ENCODE measurements around the gene FOXP1.

The FOXP1 gene

DNA sequence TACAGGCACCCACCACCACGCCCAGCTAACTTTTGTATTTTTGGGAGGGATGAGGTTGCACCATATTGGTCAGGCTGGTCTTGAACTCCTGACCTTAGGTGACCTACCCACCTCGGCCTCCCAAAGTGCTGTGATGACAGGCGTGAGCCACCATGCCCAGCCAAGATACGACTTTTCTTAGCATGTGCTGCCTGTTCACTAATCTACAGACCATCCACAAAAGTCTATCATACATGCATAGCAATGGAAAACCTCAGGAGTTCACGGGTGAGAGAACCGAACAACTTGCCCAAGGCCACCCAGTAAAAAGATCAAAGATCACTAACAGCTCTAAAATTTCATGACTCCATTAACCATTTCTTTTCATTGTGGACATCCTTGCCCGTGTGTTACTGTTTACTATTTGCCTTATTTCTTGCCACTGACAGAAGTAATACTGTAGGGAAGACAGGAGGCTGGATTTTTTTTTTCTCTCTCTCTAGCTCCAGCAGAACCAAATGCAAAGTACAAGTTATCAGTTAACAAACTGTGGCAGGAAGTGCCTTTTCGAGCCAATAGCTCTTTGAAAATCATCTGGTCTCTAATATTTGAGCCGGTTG, 92.3 kb downstream of the FOXP1 start:
- Histone ChIP-seq H3K4me1 (ENCODE audit: control insufficient read depth in 2 of 2, insufficient read depth in 2 of 2, low read length in 2 of 2) (no peaks in the 10 kb centered on the region), H3K27me3 (ENCODE audit: control insufficient read depth in 2 of 2, insufficient read depth in 2 of 2, low read length in 2 of 2) (no peaks in the 10 kb centered on the region), H3K4me3 (ENCODE audit: low read length in 2 of 2) (no peak overlapping the region), H3K27ac (ENCODE audit: low read depth in 2 of 2, low read length in 2 of 2) (no peak overlapping the region), H3K36me3 (ENCODE audit: control insufficient read depth in 2 of 2, insufficient read depth in 2 of 2, low read length in 2 of 2) (peaks cover 10 to 16% of the 10 kb centered on the region in 2 donors), H3K9me3 (ENCODE audit: control insufficient read depth in 2 of 2, low read length in 2 of 2) (peaks cover 0 to 3% of the 10 kb centered on the region in 2 donors), H3K9ac (ENCODE audit: low read depth in 1 of 2, low read length in 2 of 2) (no peak overlapping the region)

DNA sequence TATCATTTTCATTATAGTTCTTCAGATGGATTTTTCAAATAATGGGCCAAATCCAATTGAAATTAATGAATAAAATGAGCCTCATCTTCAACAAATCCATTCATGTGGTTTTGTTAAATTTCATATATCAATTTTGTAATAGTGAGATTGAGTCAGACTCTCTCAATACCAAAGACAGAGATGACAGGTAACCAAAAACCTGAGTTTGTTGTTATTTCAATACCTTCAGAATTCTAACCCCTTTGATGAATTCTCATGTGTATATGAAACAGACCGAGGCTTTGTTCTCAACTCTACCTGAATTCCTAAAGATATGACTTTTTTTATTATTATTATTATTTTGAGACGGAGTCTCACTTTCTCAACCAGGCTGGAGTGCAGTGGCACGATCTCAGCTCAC, 92.8 kb downstream of the FOXP1 start:
- H3K27ac ChIP-seq (ENCODE audit: low read depth in 2 of 2, low read length in 2 of 2): no peak overlapping the region
- H3K36me3 ChIP-seq (ENCODE audit: control insufficient read depth in 2 of 2, insufficient read depth in 2 of 2, low read length in 2 of 2): peaks cover 10 to 16% of the 10 kb centered on the region in 2 donors
- H3K9ac ChIP-seq (ENCODE audit: low read depth in 1 of 2, low read length in 2 of 2): no peak overlapping the region
- no peaks in the 10 kb centered on the region for H3K4me1 ChIP-seq (ENCODE audit: control insufficient read depth in 2 of 2, insufficient read depth in 2 of 2, low read length in 2 of 2)
- no peaks in the 10 kb centered on the region for H3K27me3 ChIP-seq (ENCODE audit: control insufficient read depth in 2 of 2, insufficient read depth in 2 of 2, low read length in 2 of 2)
- peaks cover 0 to 3% of the 10 kb centered on the region in 2 donors for H3K9me3 ChIP-seq (ENCODE audit: control insufficient read depth in 2 of 2, low read length in 2 of 2)
- H3K4me3 ChIP-seq (ENCODE audit: low read length in 2 of 2): no peak overlapping the region

DNA sequence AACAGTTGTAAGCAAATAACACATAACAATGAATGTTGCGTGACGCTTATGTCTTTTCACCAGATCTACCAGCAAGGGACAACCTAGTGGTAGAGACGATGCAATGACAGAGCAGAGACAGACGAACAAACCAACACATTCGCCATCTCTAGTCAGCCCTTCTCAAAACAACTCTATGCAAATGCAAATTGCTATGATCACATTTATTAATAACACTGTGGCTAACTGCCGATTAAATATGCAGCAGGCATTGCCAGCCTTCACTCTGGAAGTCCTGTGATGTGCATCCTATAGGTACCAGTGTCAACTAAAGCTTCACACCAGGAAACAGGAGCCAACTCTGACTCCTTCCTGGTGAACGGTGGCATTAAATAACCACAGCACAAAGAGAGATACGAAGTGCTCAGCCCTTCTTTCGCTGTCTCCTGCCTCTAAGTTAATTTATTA, 94.2 kb downstream of the FOXP1 start:
- Histone ChIP-seq H3K9ac (ENCODE audit: low read depth in 1 of 2, low read length in 2 of 2) (no peak overlapping the region), H3K27me3 (ENCODE audit: control insufficient read depth in 2 of 2, insufficient read depth in 2 of 2, low read length in 2 of 2) (no peaks in the 10 kb centered on the region), H3K4me3 (ENCODE audit: low read length in 2 of 2) (no peak overlapping the region), H3K27ac (ENCODE audit: low read depth in 2 of 2, low read length in 2 of 2) (no peak overlapping the region), H3K4me1 (ENCODE audit: control insufficient read depth in 2 of 2, insufficient read depth in 2 of 2, low read length in 2 of 2) (no peaks in the 10 kb centered on the region), H3K9me3 (ENCODE audit: control insufficient read depth in 2 of 2, low read length in 2 of 2) (peaks cover 0 to 3% of the 10 kb centered on the region in 2 donors), H3K36me3 (ENCODE audit: control insufficient read depth in 2 of 2, insufficient read depth in 2 of 2, low read length in 2 of 2) (peaks cover 10 to 16% of the 10 kb centered on the region in 2 donors)

DNA sequence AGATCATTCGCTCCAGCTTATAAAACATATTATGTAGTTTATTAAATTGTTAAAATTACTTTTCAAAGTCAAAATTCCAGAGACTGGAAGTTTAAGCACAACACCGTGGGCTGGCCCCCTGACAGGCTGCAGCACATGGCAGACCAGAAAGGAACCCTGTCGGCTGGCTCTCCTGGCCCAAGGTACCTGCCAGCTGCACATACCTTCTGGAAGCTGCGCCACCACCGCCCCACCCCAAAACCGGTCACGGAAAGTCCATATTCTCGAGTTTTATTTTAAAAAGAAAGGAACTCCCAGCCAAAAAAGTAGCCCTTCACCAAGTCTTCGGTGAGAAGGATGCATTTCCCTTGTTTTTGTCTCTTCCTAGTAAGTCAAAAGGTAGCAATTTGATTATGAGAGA, 94.6 kb downstream of the FOXP1 start:
- H3K27ac ChIP-seq (ENCODE audit: low read depth in 2 of 2, low read length in 2 of 2): no peak overlapping the region
- H3K9me3 ChIP-seq (ENCODE audit: control insufficient read depth in 2 of 2, low read length in 2 of 2): peaks cover 0 to 3% of the 10 kb centered on the region in 2 donors
- peaks cover 10 to 16% of the 10 kb centered on the region in 2 donors for H3K36me3 ChIP-seq (ENCODE audit: control insufficient read depth in 2 of 2, insufficient read depth in 2 of 2, low read length in 2 of 2)
- no peaks in the 10 kb centered on the region for H3K4me1 ChIP-seq (ENCODE audit: control insufficient read depth in 2 of 2, insufficient read depth in 2 of 2, low read length in 2 of 2)
- H3K4me3 ChIP-seq (ENCODE audit: low read length in 2 of 2): no peak overlapping the region
- no peak overlapping the region for H3K9ac ChIP-seq (ENCODE audit: low read depth in 1 of 2, low read length in 2 of 2)
- no peaks in the 10 kb centered on the region for H3K27me3 ChIP-seq (ENCODE audit: control insufficient read depth in 2 of 2, insufficient read depth in 2 of 2, low read length in 2 of 2)

DNA sequence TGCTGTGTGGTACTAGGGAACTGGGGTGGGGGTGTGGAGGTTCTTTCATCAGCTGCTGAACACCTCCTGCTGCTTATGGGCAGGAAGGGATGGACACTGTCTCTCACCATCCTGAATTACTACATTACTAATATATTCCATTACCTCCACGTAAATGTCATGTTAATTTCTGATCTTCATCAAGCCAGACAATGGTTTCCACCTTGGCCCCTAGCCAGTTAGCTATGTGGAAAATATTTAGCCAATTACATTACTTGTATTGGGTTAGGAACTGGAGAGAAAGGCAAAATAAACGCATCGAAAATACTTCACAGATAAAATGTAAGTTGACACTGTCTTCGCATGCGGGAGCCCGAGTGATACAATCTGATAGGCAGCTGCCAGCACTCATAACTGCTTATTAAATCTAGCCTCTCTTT, 95.1 kb downstream of the FOXP1 start:
- peaks cover 0 to 3% of the 10 kb centered on the region in 2 donors for H3K9me3 ChIP-seq (ENCODE audit: control insufficient read depth in 2 of 2, low read length in 2 of 2)

DNA sequence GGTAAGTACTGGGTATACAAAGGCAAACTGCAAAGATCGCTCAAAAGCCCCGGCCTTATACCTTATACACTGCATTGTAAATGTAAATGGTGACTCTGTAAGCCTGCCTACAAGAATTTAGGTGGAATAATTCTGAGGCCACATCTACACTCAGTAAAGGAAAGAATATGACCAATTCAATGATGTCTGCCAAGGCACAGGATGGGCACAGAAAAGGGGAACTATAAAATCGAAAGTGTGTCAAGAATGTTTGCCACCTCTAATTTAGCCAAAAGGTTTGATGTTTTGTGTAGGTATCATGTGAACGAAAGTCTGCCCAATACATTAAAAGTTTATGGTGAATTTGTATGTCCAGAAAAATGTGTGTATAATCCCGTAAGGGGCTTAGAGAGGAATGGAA, 96.1 kb downstream of the FOXP1 start:
- no peak overlapping the region for H3K27ac ChIP-seq (ENCODE audit: low read depth in 2 of 2, low read length in 2 of 2)
- no peak overlapping the region for H3K9ac ChIP-seq (ENCODE audit: low read depth in 1 of 2, low read length in 2 of 2)
- H3K27me3 ChIP-seq (ENCODE audit: control insufficient read depth in 2 of 2, insufficient read depth in 2 of 2, low read length in 2 of 2): no peaks in the 10 kb centered on the region
- H3K36me3 ChIP-seq (ENCODE audit: control insufficient read depth in 2 of 2, insufficient read depth in 2 of 2, low read length in 2 of 2): peaks cover 7 to 8% of the 10 kb centered on the region in 2 donors
- H3K9me3 ChIP-seq (ENCODE audit: control insufficient read depth in 2 of 2, low read length in 2 of 2): peaks cover 0 to 3% of the 10 kb centered on the region in 2 donors
- H3K4me3 ChIP-seq (ENCODE audit: low read length in 2 of 2): no peak overlapping the region
- H3K4me1 ChIP-seq (ENCODE audit: control insufficient read depth in 2 of 2, insufficient read depth in 2 of 2, low read length in 2 of 2): no peaks in the 10 kb centered on the region

More for the DNA sequence above, 95.1 kb downstream of the FOXP1 start:
- Histone ChIP-seq H3K4me1 (ENCODE audit: control insufficient read depth in 2 of 2, insufficient read depth in 2 of 2, low read length in 2 of 2) (no peaks in the 10 kb centered on the region), H3K27ac (ENCODE audit: low read depth in 2 of 2, low read length in 2 of 2) (no peak overlapping the region), H3K4me3 (ENCODE audit: low read length in 2 of 2) (no peak overlapping the region), H3K36me3 (ENCODE audit: control insufficient read depth in 2 of 2, insufficient read depth in 2 of 2, low read length in 2 of 2) (peaks cover 10 to 15% of the 10 kb centered on the region in 2 donors), H3K9ac (ENCODE audit: low read depth in 1 of 2, low read length in 2 of 2) (no peak overlapping the region), H3K27me3 (ENCODE audit: control insufficient read depth in 2 of 2, insufficient read depth in 2 of 2, low read length in 2 of 2) (no peaks in the 10 kb centered on the region)

DNA sequence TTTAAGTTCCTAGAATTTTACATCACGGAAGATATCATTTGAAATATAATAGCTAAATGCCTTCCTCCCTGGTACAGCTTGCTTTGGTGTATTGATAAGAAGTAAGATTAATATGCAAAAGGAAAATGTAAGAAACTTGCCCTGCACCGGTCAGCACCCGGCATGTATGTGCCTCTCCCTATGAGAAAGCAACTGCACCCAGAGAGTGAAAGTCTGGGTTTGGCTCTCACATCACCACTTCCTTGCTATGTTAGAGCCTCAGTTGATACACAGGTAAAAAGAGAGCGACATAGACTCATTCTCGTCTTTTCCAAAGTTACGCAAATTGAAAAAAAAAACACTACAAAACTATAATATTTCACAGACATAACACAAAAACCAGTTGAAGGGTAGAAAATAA, 96.7 kb downstream of the FOXP1 start:
- H3K27me3 ChIP-seq (ENCODE audit: control insufficient read depth in 2 of 2, insufficient read depth in 2 of 2, low read length in 2 of 2): no peaks in the 10 kb centered on the region
- H3K4me3 ChIP-seq (ENCODE audit: low read length in 2 of 2): no peak overlapping the region
- peaks cover 6 to 7% of the 10 kb centered on the region in 2 donors for H3K36me3 ChIP-seq (ENCODE audit: control insufficient read depth in 2 of 2, insufficient read depth in 2 of 2, low read length in 2 of 2)
- no peak overlapping the region for H3K27ac ChIP-seq (ENCODE audit: low read depth in 2 of 2, low read length in 2 of 2)
- H3K4me1 ChIP-seq (ENCODE audit: control insufficient read depth in 2 of 2, insufficient read depth in 2 of 2, low read length in 2 of 2): no peaks in the 10 kb centered on the region
- H3K9ac ChIP-seq (ENCODE audit: low read depth in 1 of 2, low read length in 2 of 2): no peak overlapping the region
- H3K9me3 ChIP-seq (ENCODE audit: control insufficient read depth in 2 of 2, low read length in 2 of 2): peaks cover 0 to 3% of the 10 kb centered on the region in 2 donors

DNA sequence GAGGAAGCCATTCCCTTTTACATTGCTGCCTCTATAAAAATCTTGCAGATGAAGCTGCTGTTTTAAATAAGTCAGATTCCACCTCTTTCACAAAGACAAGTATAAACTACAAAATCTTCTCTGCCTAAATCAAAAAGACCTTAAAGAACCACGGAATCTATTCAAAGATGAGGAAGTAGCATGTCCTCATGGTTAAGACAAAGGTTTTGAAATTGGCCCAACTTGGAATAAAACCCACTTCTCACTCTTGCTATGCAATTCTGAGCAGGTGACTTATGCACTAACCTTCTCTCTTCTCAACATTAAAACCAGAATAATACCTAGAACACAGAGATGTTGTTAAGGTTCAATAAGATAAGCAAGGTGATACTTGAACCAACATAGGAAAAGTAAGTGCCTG, 97.6 kb downstream of the FOXP1 start:
- no peak overlapping the region for H3K9ac ChIP-seq (ENCODE audit: low read depth in 1 of 2, low read length in 2 of 2)
- peaks cover 0 to 6% of the 10 kb centered on the region in 2 donors for H3K36me3 ChIP-seq (ENCODE audit: control insufficient read depth in 2 of 2, insufficient read depth in 2 of 2, low read length in 2 of 2)
- H3K9me3 ChIP-seq (ENCODE audit: control insufficient read depth in 2 of 2, low read length in 2 of 2): no peaks in the 10 kb centered on the region
- H3K27ac ChIP-seq (ENCODE audit: low read depth in 2 of 2, low read length in 2 of 2): no peak overlapping the region
- H3K4me3 ChIP-seq (ENCODE audit: low read length in 2 of 2): no peak overlapping the region
- H3K4me1 ChIP-seq (ENCODE audit: control insufficient read depth in 2 of 2, insufficient read depth in 2 of 2, low read length in 2 of 2): no peaks in the 10 kb centered on the region
- no peaks in the 10 kb centered on the region for H3K27me3 ChIP-seq (ENCODE audit: control insufficient read depth in 2 of 2, insufficient read depth in 2 of 2, low read length in 2 of 2)

DNA sequence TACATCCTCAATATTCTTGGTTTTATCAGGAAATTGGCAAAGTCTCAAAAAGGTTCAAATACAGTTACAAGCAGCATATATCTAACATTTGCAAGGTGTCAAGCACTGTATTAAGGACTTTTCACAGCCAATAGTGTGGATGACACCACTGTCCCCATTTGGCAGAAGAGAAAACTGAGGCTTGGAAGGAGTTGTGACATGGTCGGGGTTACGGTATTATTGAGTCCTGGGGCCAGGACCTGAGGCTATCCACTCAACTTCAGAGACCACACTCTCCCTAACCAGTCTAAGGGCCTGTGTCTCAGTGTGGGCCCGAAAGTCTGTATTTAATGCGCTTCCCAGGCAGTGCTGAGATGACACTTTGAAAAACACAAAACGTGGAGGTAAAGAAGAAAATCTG, 99.1 kb downstream of the FOXP1 start:
- Histone ChIP-seq H3K9me3 (ENCODE audit: control insufficient read depth in 2 of 2, low read length in 2 of 2) (no peaks in the 10 kb centered on the region), H3K27ac (ENCODE audit: low read depth in 2 of 2, low read length in 2 of 2) (no peak overlapping the region), H3K27me3 (ENCODE audit: control insufficient read depth in 2 of 2, insufficient read depth in 2 of 2, low read length in 2 of 2) (no peaks in the 10 kb centered on the region), H3K4me3 (ENCODE audit: low read length in 2 of 2) (no peak overlapping the region), H3K9ac (ENCODE audit: low read depth in 1 of 2, low read length in 2 of 2) (no peak overlapping the region), H3K36me3 (ENCODE audit: control insufficient read depth in 2 of 2, insufficient read depth in 2 of 2, low read length in 2 of 2) (peaks cover 0 to under 1% of the 10 kb centered on the region in 2 donors), H3K4me1 (ENCODE audit: control insufficient read depth in 2 of 2, insufficient read depth in 2 of 2, low read length in 2 of 2) (no peaks in the 10 kb centered on the region)

DNA sequence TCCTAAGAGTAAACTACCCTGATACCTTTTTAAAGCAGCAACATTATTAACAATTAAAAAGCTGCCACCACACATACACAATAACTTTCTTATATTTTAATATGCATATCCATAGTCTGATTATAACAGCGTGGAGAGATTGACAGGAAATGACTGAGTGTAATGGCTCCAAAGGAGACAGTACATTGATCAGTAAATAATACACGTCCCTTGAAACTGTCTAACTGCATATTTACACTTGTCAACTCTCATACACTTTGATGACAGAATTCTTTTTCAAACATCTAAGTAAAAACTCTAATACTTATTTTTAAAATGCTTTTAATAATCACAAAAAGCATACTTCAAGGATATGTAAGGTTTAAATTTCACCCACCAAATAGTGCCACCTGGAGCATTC, 99.5 kb downstream of the FOXP1 start:
- Histone ChIP-seq H3K36me3 (ENCODE audit: control insufficient read depth in 2 of 2, insufficient read depth in 2 of 2, low read length in 2 of 2) (no peaks in the 10 kb centered on the region), H3K9ac (ENCODE audit: low read depth in 1 of 2, low read length in 2 of 2) (no peak overlapping the region), H3K27me3 (ENCODE audit: control insufficient read depth in 2 of 2, insufficient read depth in 2 of 2, low read length in 2 of 2) (no peaks in the 10 kb centered on the region), H3K27ac (ENCODE audit: low read depth in 2 of 2, low read length in 2 of 2) (no peak overlapping the region), H3K4me1 (ENCODE audit: control insufficient read depth in 2 of 2, insufficient read depth in 2 of 2, low read length in 2 of 2) (no peaks in the 10 kb centered on the region), H3K4me3 (ENCODE audit: low read length in 2 of 2) (no peak overlapping the region), H3K9me3 (ENCODE audit: control insufficient read depth in 2 of 2, low read length in 2 of 2) (no peaks in the 10 kb centered on the region)

Data from mucosa of rectum (tissue), 2 donors.